Heart left ventricle (tissue), 16 donors: ENCODE measurements around the gene HBA2. TPM values are rescaled to one million over a fixed set of nuclear protein-coding genes. Genes with fewer than 3 reads are reported as not detected.

Experiments
- ATAC-seq, 4 donors: fragments of 200-7000 bp; cut with Tn5 transposase; one replicate each; pipeline ENCODE4 v1.9.1; 2020 to 2022; ENCODE audit warnings: moderate library complexity in 4 of 4, mild to moderate bottlenecking in 3 of 4, moderate number of reproducible peaks in 1 of 4
- DNase-seq, 5 donors: peaks; one replicate each; pipeline ENCODE4 v3.0.0-alpha.2; 2020
- H3K27ac ChIP-seq, 12 donors: fragments of 200-600 bp; sonication (generic) in 4 of 12; one replicate each; pipeline versions ENCODE4 v1.5.0 to v1.8.0; 2016 to 2022; ENCODE audit warnings: mild to moderate bottlenecking in 2 of 12
- H3K27me3 ChIP-seq, 9 donors: fragments of 200-600 bp; sonication (generic) in 2 of 9; one replicate each; pipeline versions ENCODE4 v1.5.1 to v1.8.0; 2016 to 2022; ENCODE audit warnings: mild to moderate bottlenecking in 3 of 9
- H3K36me3 ChIP-seq, 9 donors: fragments of 200-600 bp; sonication (generic) in 2 of 9; one replicate each; pipeline versions ENCODE4 v1.5.0 to v1.8.0; 2018 to 2022; ENCODE audit warnings: mild to moderate bottlenecking in 2 of 9
- H3K4me1 ChIP-seq, 12 donors: fragments of 200-600 bp; sonication (generic) in 4 of 12; one replicate each; pipeline versions ENCODE4 v1.5.0 to v1.8.0; 2016 to 2022; ENCODE audit warnings: mild to moderate bottlenecking in 3 of 12
- H3K4me3 ChIP-seq, 12 donors: fragments of 200-600 bp; sonication (generic) in 4 of 12; one replicate each; pipeline versions ENCODE4 v1.5.0 to v1.8.0; 2017 to 2022; ENCODE audit warnings: mild to moderate bottlenecking in 9 of 12, moderate library complexity in 4 of 12
- H3K9me3 ChIP-seq, 12 donors: fragments of 200-600 bp; sonication (generic) in 4 of 12; one replicate each; pipeline versions ENCODE4 v1.5.0 to v1.8.0; 2016 to 2022; ENCODE audit warnings: mild to moderate bottlenecking in 1 of 12
- POLR2A ChIP-seq, 2 donors: fragments of 450-650 bp; IDR thresholded peaks; one replicate each; pipeline ENCODE4 v1.6.1; 2017; ENCODE audit warnings: antibody characterized with exemption in 2 of 2, mild to moderate bottlenecking in 2 of 2, moderate library complexity in 2 of 2
- WGBS, 4 donors: extraction: QIAGEN DNeasy Blood & Tissue Kit in 2 of 4; methylation state at CpG; one replicate each; pipeline versions ENCODE4 v1.1.5 to v1.1.7; 2013 to 2018; 5-methylcytosine and 5-hydroxymethylcytosine counted together
- intact Hi-C, 10 donors: fragments of 100-400 bp; cut with DNase I; formaldehyde crosslinking; loops; one replicate each; pipeline versions ENCODE4 v1.11.1 to v1.14.2; 2022
- polyA plus RNA-seq, 2 donors: library from polyadenylated mRNA; stranded (reverse); fragments of 200-250 nt; gene quantifications; one replicate each; pipeline ENCODE4 v1.2.3, GENCODE V29; 2013
- total RNA-seq, 9 donors: library from RNA; depleted of rRNA in 2 of 9; stranded (reverse); fragments of >200 nt in 2 of 9; fragmentation: NEBNext Ultra II Directional in 3 of 9; extraction: Animal tissue kit (Norgen Biotek cat#: 25700) in 3 of 9; gene quantifications; one replicate each; pipeline versions ENCODE4 v1.1.0 to v1.2.4, GENCODE V29; 2016 to 2023
- TF ChIP-seq, protein P1 (sequence below), 12 donors: fragments of 200-600 bp; sonication (generic) in 4 of 12; IDR thresholded peaks; one replicate each; pipeline versions ENCODE4 v1.5.0 to v1.8.0; 2018 to 2022; ENCODE audit warnings: antibody characterized with exemption in 12 of 12, mild to moderate bottlenecking in 5 of 12
- donor health status: ischemic (EF 13 %, LVEDD 7.1; RV severe dilation, severe dysfunction).
- donor health status: healthy with polysubstance abuse.
- donor health status: DM: no; HTN: yes; CAD: no.
- donor health status: DM: no; HTN: no; CAD: no.
- donor health status: ischemic (EF 25% LVEDD 6.9; RV normal size, moderate dysfunction).
- donor health status: ischemic (EF 25% LVEDD 5.7; RV mildly dilated, moderate dysfunction).
- donor health status: healthy.
- donor health status: DM: yes; HTN: yes; CAD: no.
- donor health status: ischemic (EF 35%, LVEDD 5.7; RV mildly dilated, moderate dysfunction).
- donor health status: nonischemic (EF 11% LVEDD 7.7; RV severe dilation, severe dysfunction).
- donor health status: DM: yes; HTN: yes; CAD: no.
- donor health status: PGD.
- donor health status: ischemic (EF 29% LVEDD 5.4; RV normal size, mild dysfunction).
- donor health status: nonischemic (EF 23%, LVEDD 6.1; RV moderate dilation, normal function).

Gene HBA2
- total and polyA plus RNA-seq, 11 donors: 3.6 to 2,038 (median 102) TPM

DNA sequence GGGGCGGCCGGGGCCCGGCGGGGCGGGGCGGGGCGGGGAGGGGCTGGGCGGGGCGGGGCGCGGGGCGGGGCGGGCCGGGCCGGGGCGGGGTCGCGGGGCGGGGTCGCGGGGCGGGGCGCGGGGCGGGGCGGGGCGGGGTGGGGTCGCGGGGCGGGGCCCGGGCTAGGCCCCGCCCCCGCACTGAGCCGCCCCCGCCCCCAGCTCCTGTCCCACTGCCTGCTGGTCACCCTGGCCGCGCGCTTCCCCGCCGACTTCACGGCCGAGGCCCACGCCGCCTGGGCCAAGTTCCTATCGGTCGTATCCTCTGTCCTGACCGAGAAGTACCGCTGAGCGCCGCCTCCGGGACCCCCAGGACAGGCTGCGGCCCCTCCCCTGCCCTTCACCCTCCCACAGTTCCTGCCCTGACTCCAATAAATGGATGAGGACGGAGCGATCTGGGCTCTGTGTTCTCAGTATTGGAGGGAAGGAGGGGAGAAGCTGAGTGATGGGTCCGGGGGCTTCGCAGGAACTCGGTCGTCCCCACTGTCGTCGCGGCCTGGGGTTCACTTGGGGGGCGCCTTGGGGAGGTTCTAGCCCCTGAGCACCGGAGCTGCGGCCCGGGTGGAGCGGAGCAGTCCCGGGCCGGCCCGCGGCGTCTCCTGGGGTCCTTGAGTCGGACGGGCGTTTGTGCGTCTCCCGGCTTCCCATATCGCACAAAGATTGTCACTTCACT, 7.7 kb upstream of the HBA2 start:
- H3K4me3 ChIP-seq: peak overlapping the region in 10 of 12 donors; percentile 0 to 29 (median 18)
- ATAC-seq: peak in 1 of 4 donors; percentile 58
- peaks cover 34 to 56% (median 44%) of the 10 kb centered on the region in 9 donors for H3K27me3 ChIP-seq

DNA sequence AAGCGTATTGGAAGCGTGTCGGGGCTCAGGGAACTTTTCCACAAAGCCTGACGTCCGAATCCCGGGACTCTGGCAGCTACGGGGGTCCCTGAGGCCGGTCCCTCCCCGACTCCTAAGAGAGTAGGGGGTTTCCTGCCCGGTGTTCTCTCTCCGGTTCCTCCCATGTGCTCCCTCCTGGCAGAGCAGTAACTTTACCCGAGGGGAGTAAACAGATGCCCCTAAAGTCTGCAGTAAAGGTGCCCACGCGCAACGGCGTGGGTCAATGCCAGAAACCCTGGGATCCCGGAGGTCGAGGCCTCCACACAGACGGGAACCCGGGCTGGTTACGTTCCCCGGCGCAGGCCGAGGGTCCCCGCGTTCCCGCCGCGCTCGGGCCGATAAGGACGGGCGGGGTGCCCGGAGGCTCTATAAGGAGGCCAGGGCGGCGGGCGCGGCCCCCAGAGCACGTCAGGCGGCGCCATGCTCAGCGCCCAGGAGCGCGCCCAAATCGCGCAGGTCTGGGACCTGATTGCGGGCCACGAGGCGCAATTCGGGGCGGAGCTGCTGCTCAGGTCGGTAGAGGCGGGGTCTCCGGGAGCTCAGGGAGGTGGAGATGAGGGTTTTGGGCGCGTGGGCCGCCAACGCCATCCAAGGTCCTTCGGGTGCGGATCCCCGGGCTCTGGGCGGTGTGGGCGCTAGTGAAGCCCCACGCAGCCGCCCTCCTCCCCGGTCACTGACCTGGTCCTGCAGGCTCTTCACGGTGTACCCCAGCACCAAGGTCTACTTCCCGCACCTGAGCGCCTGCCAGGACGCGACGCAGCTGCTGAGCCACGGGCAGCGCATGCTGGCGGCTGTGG, 6.9 kb upstream of the HBA2 start, which contains the start of gene HBM:
Gene HBM (plus strand): TSS at position 440 of the 836 bp plus-strand sequence. CDS start 20 bp downstream, at position 460.
- intact Hi-C loops: no loop called here
- Histone ChIP-seq H3K27ac (no peak within 1 kb of the TSS), H3K27me3 (peaks cover 39 to 64% (median 49%) of the 10 kb centered on the region in 9 donors), H3K4me1 (peaks cover 0 to 22% (median 14%) of the 10 kb centered on the region in 12 donors), H3K36me3 (no peaks in the 10 kb centered on the region), H3K9me3 (no peaks in the 10 kb centered on the region), H3K4me3 (peak within 1 kb of the TSS in 11 of 12 donors; percentile 5 to 29 (median 17))
- DNase-seq: peak in 1 of 5 donors; percentile 57
- TF ChIP-seq, protein P1, sequence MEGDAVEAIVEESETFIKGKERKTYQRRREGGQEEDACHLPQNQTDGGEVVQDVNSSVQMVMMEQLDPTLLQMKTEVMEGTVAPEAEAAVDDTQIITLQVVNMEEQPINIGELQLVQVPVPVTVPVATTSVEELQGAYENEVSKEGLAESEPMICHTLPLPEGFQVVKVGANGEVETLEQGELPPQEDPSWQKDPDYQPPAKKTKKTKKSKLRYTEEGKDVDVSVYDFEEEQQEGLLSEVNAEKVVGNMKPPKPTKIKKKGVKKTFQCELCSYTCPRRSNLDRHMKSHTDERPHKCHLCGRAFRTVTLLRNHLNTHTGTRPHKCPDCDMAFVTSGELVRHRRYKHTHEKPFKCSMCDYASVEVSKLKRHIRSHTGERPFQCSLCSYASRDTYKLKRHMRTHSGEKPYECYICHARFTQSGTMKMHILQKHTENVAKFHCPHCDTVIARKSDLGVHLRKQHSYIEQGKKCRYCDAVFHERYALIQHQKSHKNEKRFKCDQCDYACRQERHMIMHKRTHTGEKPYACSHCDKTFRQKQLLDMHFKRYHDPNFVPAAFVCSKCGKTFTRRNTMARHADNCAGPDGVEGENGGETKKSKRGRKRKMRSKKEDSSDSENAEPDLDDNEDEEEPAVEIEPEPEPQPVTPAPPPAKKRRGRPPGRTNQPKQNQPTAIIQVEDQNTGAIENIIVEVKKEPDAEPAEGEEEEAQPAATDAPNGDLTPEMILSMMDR (IDR thresholded peaks at IDR 0.05): no peak
- no peak for TF ChIP-seq POLR2A (IDR thresholded peaks at IDR 0.05)
- WGBS, 4 donors: 0 to 3% (median 2%) methylated on average over 6 to 75 of the region's 75 CpGs
- no peak for ATAC-seq

More for the DNA sequence above, 7.7 kb upstream of the HBA2 start:
- H3K4me1 ChIP-seq: peaks cover 0 to 22% (median 14%) of the 10 kb centered on the region in 12 donors
- H3K27ac ChIP-seq: no peak overlapping the region
- TF ChIP-seq, protein P1 (IDR thresholded peaks at IDR 0.05): no peak
- no peak for TF ChIP-seq POLR2A (IDR thresholded peaks at IDR 0.05)
- no peak for DNase-seq
- intact Hi-C loops: no loop called here
- 1 to 2% (median 1%) methylated on average over 13 to 58 of the region's 77 CpGs for WGBS, 4 donors
- no peaks in the 10 kb centered on the region for H3K9me3 ChIP-seq
- no peaks in the 10 kb centered on the region for H3K36me3 ChIP-seq

DNA sequence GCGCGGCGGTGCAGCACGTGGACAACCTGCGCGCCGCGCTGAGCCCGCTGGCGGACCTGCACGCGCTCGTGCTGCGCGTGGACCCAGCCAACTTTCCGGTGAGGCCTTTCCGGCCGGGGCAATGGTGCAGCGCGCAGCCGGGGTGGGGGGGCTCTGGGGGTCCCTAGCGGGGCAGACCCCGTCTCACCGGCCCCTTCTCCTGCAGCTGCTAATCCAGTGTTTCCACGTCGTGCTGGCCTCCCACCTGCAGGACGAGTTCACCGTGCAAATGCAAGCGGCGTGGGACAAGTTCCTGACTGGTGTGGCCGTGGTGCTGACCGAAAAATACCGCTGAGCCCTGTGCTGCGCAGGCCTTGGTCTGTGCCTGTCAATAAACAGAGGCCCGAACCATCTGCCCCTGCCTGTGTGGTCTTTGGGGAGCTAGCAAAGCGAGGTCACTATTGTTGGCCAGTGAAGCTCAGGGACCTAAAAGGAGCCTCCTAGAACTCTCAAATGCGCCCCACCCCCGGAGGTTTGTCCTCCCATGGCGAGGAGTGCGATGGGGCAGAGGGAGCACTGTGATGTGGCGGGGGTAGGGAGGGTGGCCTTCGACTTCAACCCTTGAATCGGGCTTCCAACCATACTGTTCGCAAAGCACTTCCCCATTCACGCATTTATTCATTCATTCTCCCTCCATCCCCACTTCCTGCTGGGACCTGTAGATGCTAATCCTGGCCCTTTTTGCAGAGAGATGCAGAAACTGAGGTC, 6.1 kb upstream of the HBA2 start:
- 3 to 6% (median 4%) methylated on average over 18 to 45 of the region's 45 CpGs for WGBS, 4 donors
- Histone ChIP-seq H3K27ac (no peak overlapping the region), H3K4me1 (peaks cover 0 to 22% (median 14%) of the 10 kb centered on the region in 12 donors), H3K4me3 (peak overlapping the region in 4 of 12 donors; percentile 6 to 24 (median 8)), H3K27me3 (peaks cover 39 to 72% (median 57%) of the 10 kb centered on the region in 9 donors), H3K9me3 (no peaks in the 10 kb centered on the region), H3K36me3 (no peaks in the 10 kb centered on the region)
- ATAC-seq: no peak
- peak in 1 of 5 donors; percentile 3 for DNase-seq
- TF ChIP-seq POLR2A (IDR thresholded peaks at IDR 0.05): no peak
- TF ChIP-seq, protein P1 (IDR thresholded peaks at IDR 0.05): no peak
- intact Hi-C loops: no loop called here
